Left lung (tissue), 10 donors: ENCODE results near the gene VPS25. TPM values are rescaled to one million over a fixed set of nuclear protein-coding genes. Genes with fewer than 3 reads are reported as not detected.

Experiments
- ATAC-seq: fragments of 200-7000 bp; cut with Tn5 transposase; one replicate; pipeline ENCODE4 v1.9.1; 2020; ENCODE audit warnings: moderate library complexity
- DNase-seq, 4 donors: peaks; one replicate each; pipeline ENCODE4 v3.0.0-alpha.2; 2013 to 2020
- H3K27ac ChIP-seq, 2 donors: fragments of 200-600 bp; sonication (generic) in 1 of 2; one replicate each; pipeline versions ENCODE4 v1.5.0 to v1.8.0; 2020 to 2021
- H3K27me3 ChIP-seq, 2 donors: fragments of 200-600 bp; sonication (generic) in 1 of 2; one replicate each; pipeline versions ENCODE4 v1.5.0 to v1.8.0; 2020 to 2021
- H3K36me3 ChIP-seq, 2 donors: fragments of 200-600 bp; sonication (generic) in 1 of 2; one replicate each; pipeline versions ENCODE4 v1.5.0 to v1.8.0; 2020 to 2021
- H3K4me1 ChIP-seq, 2 donors: fragments of 200-600 bp; one replicate each; pipeline ENCODE4 v1.8.0; 2021
- H3K4me3 ChIP-seq, 2 donors: fragments of 200-600 bp; sonication (generic) in 1 of 2; one replicate each; pipeline versions ENCODE4 v1.5.0 to v1.8.0; 2020 to 2021; ENCODE audit warnings: mild to moderate bottlenecking in 1 of 2
- H3K9me3 ChIP-seq, 2 donors: fragments of 200-600 bp; sonication (generic) in 1 of 2; one replicate each; pipeline versions ENCODE4 v1.5.0 to v1.8.0; 2020 to 2021
- CTCF ChIP-seq, 2 donors: fragments of 200-600 bp; sonication (generic) in 1 of 2; IDR thresholded peaks; one replicate each; pipeline versions ENCODE4 v1.5.0 to v1.8.0; 2021; ENCODE audit warnings: antibody characterized with exemption in 2 of 2
- intact Hi-C, 2 donors: fragments of 100-400 bp; cut with DNase I; formaldehyde crosslinking; loops; one replicate each; pipeline versions ENCODE4 v1.11.2 to v1.14.2; 2022
- polyA plus RNA-seq, 6 donors: library from polyadenylated mRNA; unstranded; fragments of 120-200 nt; gene quantifications; one replicate each; pipeline ENCODE4 v1.2.1, GENCODE V29; 2013; ENCODE audit not compliant: insufficient read length in 6 of 6
- total RNA-seq, 2 donors: library from RNA; stranded (reverse); fragmentation: NEBNext Ultra II Directional; extraction: Animal tissue kit (Norgen Biotek cat#: 25700); gene quantifications; one replicate each; pipeline ENCODE4 v1.2.1, GENCODE V29; 2021
- donor health status: DM: no; HTN: yes; CAD: no.
- donor health status: DM: no; HTN: no; CAD: no.

The VPS25 gene
- total and polyA plus RNA-seq, 8 donors = 54.8 to 72.7 (median 67.9) TPM

GRCh38 chr17:42795465-42795864 lies 22.2 kb downstream of the VPS25 start:
- peaks cover 13 to 23% of the 10 kb centered on the region in 2 donors for H3K4me1 ChIP-seq
- H3K4me3 ChIP-seq = no peak overlapping the region
- intact Hi-C loops = no loop called here
- no peak for TF ChIP-seq CTCF (IDR thresholded peaks at IDR 0.05)
- DNase-seq = peak in 1 of 4 donors; percentile 45
- H3K9me3 ChIP-seq = no peaks in the 10 kb centered on the region
- peaks cover 0 to 5% of the 10 kb centered on the region in 2 donors for H3K27me3 ChIP-seq
- peaks cover 0 to 7% of the 10 kb centered on the region in 2 donors for H3K36me3 ChIP-seq
- no peak for ATAC-seq
- H3K27ac ChIP-seq = no peak overlapping the region

- H3K36me3 ChIP-seq = peaks cover 0 to 7% of the 10 kb centered on the region in 2 donors
- no peaks in the 10 kb centered on the region for H3K27me3 ChIP-seq
- H3K4me1 ChIP-seq = peaks cover 13 to 23% of the 10 kb centered on the region in 2 donors
- peak in 1 of 4 donors; percentile 77 for DNase-seq
- H3K27ac ChIP-seq = peak overlapping the region in 1 of 2 donors; percentile 68
- no peak overlapping the region for H3K4me3 ChIP-seq
- H3K9me3 ChIP-seq = no peaks in the 10 kb centered on the region
- intact Hi-C loops = no loop called here
- TF ChIP-seq CTCF (IDR thresholded peaks at IDR 0.05) = no peak
- ATAC-seq = no peak
These were observed 23.0 kb downstream of the VPS25 start for GRCh38 chr17:42796066-42796758.

GRCh38 chr17:42797067-42798007 lies 24.1 kb downstream of the VPS25 start:
- Histone ChIP-seq H3K4me3 (peak overlapping the region; percentile 81 to 82), H3K4me1 (peaks cover 13 to 23% of the 10 kb centered on the region in 2 donors), H3K36me3 (peaks cover 0 to 7% of the 10 kb centered on the region in 2 donors), H3K9me3 (no peaks in the 10 kb centered on the region), H3K27ac (peak overlapping the region in 1 of 2 donors; percentile 68), H3K27me3 (no peaks in the 10 kb centered on the region)
- ATAC-seq = peak; percentile 63
- TF ChIP-seq CTCF (IDR thresholded peaks at IDR 0.05) = no peak
- intact Hi-C loops = no loop called here
- no peak for DNase-seq

- no peak for DNase-seq
- peak; percentile 12 for ATAC-seq
- peak overlapping the region; percentile 68 to 70 for H3K27ac ChIP-seq
These were observed 24.7 kb downstream of the VPS25 start for GRCh38 chr17:42798011-42798382.

More at GRCh38 chr17:42798011-42798382, 24.7 kb downstream of the VPS25 start:
- Histone ChIP-seq H3K9me3 (no peaks in the 10 kb centered on the region), H3K4me3 (peak overlapping the region; percentile 81 to 82), H3K27me3 (no peaks in the 10 kb centered on the region), H3K36me3 (peaks cover 0 to 7% of the 10 kb centered on the region in 2 donors), H3K4me1 (peaks cover 13 to 23% of the 10 kb centered on the region in 2 donors)
- intact Hi-C loops = no loop called here
- TF ChIP-seq CTCF (IDR thresholded peaks at IDR 0.05) = no peak
